NCI-H82 treated with DMSO at 0.1 percent for 48 hours (cell line): Measurements from ENCODE around the gene KCNE5.
A peak's percentile ranks its signal among the peaks of the same experiment; 100 is the strongest.
"Not testable (repeated sequence)": the region's sequence is repeated elsewhere in the genome, so short reads cannot be mapped to it uniquely, and the experiment has no call there.

Experiments used
- DNase-seq: peaks from one replicate; lab custom pipeline; 2025; ENCODE audit not compliant: unreplicated experiment; lab: John Stamatoyannopoulos, UW

The KCNE5 gene

GRCh38 chrX:109614951-109615350, 10.0 kb downstream of the KCNE5 start:
- DNase-seq, result no peak

- DNase-seq, result no peak
Observed at GRCh38 chrX:109601486-109601885, 23.5 kb downstream of the KCNE5 start.

GRCh38 chrX:109600237-109600651, 24.7 kb downstream of the KCNE5 start:
- DNase-seq, result peak; percentile 30

- no peak for DNase-seq
Observed at GRCh38 chrX:109596015-109596414, 29.0 kb downstream of the KCNE5 start.

- no peak for DNase-seq
Observed at GRCh38 chrX:109590176-109590575, 34.8 kb downstream of the KCNE5 start.

GRCh38 chrX:109585488-109585887, 39.5 kb downstream of the KCNE5 start:
- no peak for DNase-seq

- no peak for DNase-seq
Observed at GRCh38 chrX:109578916-109579315, 46.1 kb downstream of the KCNE5 start.

GRCh38 chrX:109577055-109577454, 47.9 kb downstream of the KCNE5 start:
- no peak for DNase-seq

GRCh38 chrX:109576083-109576482, 48.9 kb downstream of the KCNE5 start:
- not testable (repeated sequence) for DNase-seq
